ENCODE measurements around the gene GALNT13. TPM values are rescaled to one million over a fixed set of nuclear protein-coding genes. Genes with fewer than 3 reads are reported as not detected.

Gene GALNT13
- total RNA-seq, 1 donor from 2014 or later: 0.52 TPM

DNA sequence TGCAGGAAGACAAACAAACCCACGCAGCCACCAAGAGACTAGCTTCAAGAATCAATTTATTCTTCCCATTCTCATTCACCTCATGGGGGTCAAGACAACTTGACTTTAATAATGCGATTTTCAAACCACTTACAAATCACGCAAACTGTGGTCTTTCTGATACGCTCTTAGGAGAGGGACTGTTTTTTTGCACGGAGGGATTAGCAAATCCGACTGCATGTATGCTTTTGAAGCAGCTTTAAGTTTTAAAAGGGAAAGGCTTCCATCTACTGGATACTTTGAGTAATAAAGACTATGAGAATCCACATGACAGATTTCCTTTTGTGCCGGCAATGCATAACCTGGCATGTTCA, 503.8 kb downstream of the GALNT13 start:
- no peak overlapping the region for H3K4me3 ChIP-seq (ENCODE audit: low read depth, low read length)
- DNase-seq (ENCODE audit: low read depth): peak; percentile 22
- TF ChIP-seq, protein P1, sequence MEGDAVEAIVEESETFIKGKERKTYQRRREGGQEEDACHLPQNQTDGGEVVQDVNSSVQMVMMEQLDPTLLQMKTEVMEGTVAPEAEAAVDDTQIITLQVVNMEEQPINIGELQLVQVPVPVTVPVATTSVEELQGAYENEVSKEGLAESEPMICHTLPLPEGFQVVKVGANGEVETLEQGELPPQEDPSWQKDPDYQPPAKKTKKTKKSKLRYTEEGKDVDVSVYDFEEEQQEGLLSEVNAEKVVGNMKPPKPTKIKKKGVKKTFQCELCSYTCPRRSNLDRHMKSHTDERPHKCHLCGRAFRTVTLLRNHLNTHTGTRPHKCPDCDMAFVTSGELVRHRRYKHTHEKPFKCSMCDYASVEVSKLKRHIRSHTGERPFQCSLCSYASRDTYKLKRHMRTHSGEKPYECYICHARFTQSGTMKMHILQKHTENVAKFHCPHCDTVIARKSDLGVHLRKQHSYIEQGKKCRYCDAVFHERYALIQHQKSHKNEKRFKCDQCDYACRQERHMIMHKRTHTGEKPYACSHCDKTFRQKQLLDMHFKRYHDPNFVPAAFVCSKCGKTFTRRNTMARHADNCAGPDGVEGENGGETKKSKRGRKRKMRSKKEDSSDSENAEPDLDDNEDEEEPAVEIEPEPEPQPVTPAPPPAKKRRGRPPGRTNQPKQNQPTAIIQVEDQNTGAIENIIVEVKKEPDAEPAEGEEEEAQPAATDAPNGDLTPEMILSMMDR (conservative IDR thresholded peaks at IDR 0.05; ENCODE audit: low read depth, low read length): peak; percentile 58

DNA sequence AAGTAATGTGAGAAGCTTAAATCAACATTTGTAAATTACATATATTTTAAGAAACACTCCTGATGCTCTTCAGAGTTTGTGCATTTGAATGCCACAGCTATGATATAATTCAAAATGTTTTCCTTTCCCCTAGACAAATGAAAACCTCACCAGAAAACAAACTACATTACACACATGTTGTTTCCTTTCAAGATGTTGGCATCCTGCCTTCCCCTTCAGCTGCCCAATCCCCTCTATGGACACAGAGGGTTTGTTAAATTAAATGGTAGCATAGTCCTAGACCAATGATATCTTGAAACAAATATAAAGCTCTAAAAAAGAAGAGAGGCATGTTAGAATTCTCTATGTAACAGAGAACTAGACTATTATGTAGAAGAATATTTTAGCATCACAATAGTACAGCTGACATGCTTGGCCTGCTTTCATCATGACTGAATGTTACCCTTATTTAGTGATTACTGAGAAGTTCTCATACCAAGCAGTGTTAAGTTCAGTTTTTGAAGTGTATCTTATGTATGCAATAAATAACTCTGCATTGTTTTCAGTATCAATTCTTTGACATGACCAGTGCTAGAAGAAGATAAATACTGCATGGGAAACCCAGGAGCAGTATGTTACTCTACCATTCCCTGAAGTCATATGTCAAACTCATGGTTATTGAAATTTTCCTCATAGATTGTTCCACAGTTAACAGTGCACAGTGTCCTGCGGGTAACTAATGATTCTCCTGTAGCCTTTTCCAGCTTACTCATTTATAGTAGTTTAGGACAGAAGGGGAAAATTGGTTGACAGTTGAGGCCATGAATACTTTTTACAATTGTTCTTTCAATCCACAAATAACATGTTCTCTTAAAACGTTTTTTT, 510.4 kb downstream of the GALNT13 start:
- no peak overlapping the region for H3K4me3 ChIP-seq (ENCODE audit: low read depth, low read length)
- TF ChIP-seq, protein P1 (conservative IDR thresholded peaks at IDR 0.05; ENCODE audit: low read depth, low read length): no peak
- DNase-seq (ENCODE audit: low read depth): no peak

DNA sequence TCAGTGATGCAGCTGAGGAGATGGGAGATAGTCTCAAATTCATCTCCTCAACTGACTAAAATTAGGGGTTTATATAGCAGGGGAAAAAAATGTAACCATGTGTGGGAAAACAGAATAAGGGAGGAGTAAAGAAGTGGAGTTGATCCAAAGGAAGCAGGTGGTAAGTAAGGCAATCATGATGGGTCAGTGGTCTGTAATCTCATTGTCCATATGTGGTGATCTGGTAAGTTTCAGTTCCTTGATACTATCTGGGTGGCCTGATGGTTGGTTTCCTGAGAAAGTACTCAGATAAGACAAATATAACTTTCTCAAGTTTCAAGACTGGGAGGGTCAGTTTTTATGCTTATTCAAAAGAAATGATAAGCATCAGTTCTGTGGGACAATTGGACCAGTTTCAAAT, 514.5 kb downstream of the GALNT13 start:
- no peak for DNase-seq (ENCODE audit: low read depth)
- TF ChIP-seq, protein P1 (conservative IDR thresholded peaks at IDR 0.05; ENCODE audit: low read depth, low read length): no peak
- no peak overlapping the region for H3K4me3 ChIP-seq (ENCODE audit: low read depth, low read length)

DNA sequence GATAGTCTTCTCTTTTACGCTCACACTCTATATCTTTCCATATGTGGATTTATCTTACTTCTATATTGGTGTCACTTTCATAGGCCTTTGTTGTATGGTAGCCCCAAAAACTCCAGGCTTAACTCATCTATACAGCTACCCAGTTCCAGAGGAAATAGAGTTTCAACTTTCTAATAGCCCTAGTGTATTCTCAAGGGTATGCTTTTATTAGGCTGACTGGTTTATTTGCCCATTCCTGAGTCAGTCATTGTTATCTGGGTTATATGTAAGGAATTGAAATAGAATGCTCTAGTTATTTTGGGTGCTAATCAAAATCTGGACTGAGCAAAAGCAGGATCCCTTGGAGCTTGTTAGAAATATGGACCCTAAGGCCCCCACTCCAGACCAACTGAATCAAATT, 519.3 kb downstream of the GALNT13 start:
- no peak overlapping the region for H3K4me3 ChIP-seq (ENCODE audit: low read depth, low read length)
- no peak for DNase-seq (ENCODE audit: low read depth)
- TF ChIP-seq, protein P1 (conservative IDR thresholded peaks at IDR 0.05; ENCODE audit: low read depth, low read length): no peak

DNA sequence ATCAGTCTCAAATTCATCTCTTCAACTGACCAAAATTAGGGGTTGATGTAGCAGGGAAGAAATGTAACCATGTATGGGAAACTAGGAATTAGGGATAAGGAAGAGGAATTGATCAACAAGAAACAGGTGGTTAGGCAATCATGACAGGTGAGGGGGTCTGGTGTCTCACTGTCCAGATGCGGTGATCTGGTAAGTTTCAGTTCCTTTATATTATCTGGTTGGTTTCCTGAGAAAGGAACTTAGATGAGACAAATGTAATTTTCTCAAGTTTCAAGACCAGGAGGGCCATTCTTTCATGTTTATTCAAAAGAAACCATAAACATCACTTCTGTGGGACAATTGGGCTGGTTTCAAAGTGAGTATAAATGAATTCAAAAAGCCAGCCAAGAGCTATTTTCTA, 520.5 kb downstream of the GALNT13 start:
- no peak for DNase-seq (ENCODE audit: low read depth)
- TF ChIP-seq, protein P1 (conservative IDR thresholded peaks at IDR 0.05; ENCODE audit: low read depth, low read length): no peak
- H3K4me3 ChIP-seq (ENCODE audit: low read depth, low read length): no peak overlapping the region

DNA sequence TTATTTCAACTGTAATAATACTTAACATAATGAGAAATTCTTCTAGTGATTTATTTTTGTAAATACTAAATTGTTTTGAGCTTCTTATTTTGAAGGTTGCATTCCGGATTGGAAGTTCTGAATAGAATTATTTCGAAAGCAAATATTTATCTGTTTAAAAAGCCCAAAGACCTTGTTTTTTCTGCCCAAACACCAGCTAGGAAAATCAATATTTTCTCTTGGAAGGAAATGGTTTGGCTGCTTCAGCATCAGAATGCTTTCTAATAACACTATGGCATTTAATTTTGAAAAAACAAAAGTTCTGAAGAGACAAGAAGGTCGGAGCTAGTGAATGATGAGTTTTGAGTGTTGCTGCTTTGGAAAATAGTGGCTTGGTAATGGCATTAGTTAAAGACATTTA, 522.9 kb downstream of the GALNT13 start:
- TF ChIP-seq, protein P1 (conservative IDR thresholded peaks at IDR 0.05; ENCODE audit: low read depth, low read length): no peak
- no peak for DNase-seq (ENCODE audit: low read depth)
- no peak overlapping the region for H3K4me3 ChIP-seq (ENCODE audit: low read depth, low read length)
